H1 (cell line): ENCODE measurements around the gene TJP3. TPM values are rescaled to one million over a fixed set of nuclear protein-coding genes. Genes with fewer than 3 reads are reported as not detected.

Source experiments
- CTCF ChIA-PET: fragments of 300-600 bp; sonication (Branson Sonifier 250); formaldehyde crosslinking; loops from one replicate; lab custom pipeline; 2021; ENCODE audit not compliant: partially characterized antibody; lab: Charles Lee
- POLR2A ChIA-PET: fragments of 300-600 bp; sonication (Branson Sonifier 250); formaldehyde crosslinking; loops from one replicate; lab custom pipeline; 2021; ENCODE audit warnings: inconsistent platforms; ENCODE audit not compliant: partially characterized antibody; lab: Charles Lee
- DNase-seq, 2 experiments: peaks; one replicate each; pipeline versions ENCODE4 v3.0.0 to v3.0.0-alpha.2; 2010 to 2022; ENCODE audit warnings: low spot score in 2 of 2, low read depth in 1 of 2, mixed read lengths in 1 of 2
- FAIRE-seq: peaks from 2 replicates; lab custom pipeline; 2011; peaks lifted over from hg19 to GRCh38; lab: Jason Lieb, UNC
- H2AFZ ChIP-seq: 2 replicates; pipeline ENCODE4 v1.8.1; 2012; ENCODE audit warnings: low read length, inconsistent platforms
- H2AK5ac ChIP-seq: 2 replicates; pipeline ENCODE4 v1.6.1; 2013; ENCODE audit warnings: low read depth, low read length
- H2BK120ac ChIP-seq: replicated peaks from 2 replicates; pipeline ENCODE3; 2013; ENCODE audit warnings: low read depth, low read length, inconsistent platforms
- H2BK12ac ChIP-seq: 2 replicates; pipeline ENCODE4 v1.6.1; 2013; ENCODE audit warnings: low read depth, low read length
- H2BK15ac ChIP-seq: 2 replicates; pipeline ENCODE4 v1.6.1; 2013; ENCODE audit warnings: low read length
- H2BK20ac ChIP-seq: 2 replicates; pipeline ENCODE4 v1.6.1; 2013; ENCODE audit warnings: low read length
- H2BK5ac ChIP-seq: 2 replicates; pipeline ENCODE4 v1.6.1; 2013; ENCODE audit warnings: low read depth, low read length
- H3K14ac ChIP-seq: 2 replicates; pipeline ENCODE4 v1.6.1; 2013; ENCODE audit warnings: inconsistent platforms; ENCODE audit not compliant: insufficient read length
- H3K18ac ChIP-seq: 2 replicates; pipeline ENCODE4 v1.6.1; 2013; ENCODE audit warnings: low read length; ENCODE audit errors: extremely low read depth
- H3K23ac ChIP-seq: 2 replicates; pipeline ENCODE4 v1.6.1; 2013; ENCODE audit warnings: inconsistent platforms; ENCODE audit not compliant: insufficient read length
- H3K23me2 ChIP-seq: 2 replicates; pipeline ENCODE4 v1.6.1; 2013; ENCODE audit warnings: low read depth, low read length
- H3K27ac ChIP-seq: 2 replicates; pipeline ENCODE4 v1.6.1; 2011; ENCODE audit warnings: low read depth, low read length, inconsistent platforms
- H3K27me3 ChIP-seq, 4 experiments: replicated peaks in 1 of 4; 1 replicate in 1 of 4; 2 replicates in 3 of 4; pipeline versions ENCODE4 v1.6.1 to v1.8.1; 2011 to 2013; ENCODE audit warnings: low read length in 3 of 4, mild to moderate bottlenecking in 3 of 4, inconsistent platforms in 2 of 4, mixed read lengths in 2 of 4, moderate library complexity in 1 of 4; ENCODE audit not compliant: control insufficient read depth in 3 of 4, insufficient read depth in 3 of 4; ENCODE audit errors: extremely low read depth in 1 of 4
- H3K36me3 ChIP-seq, 4 experiments: 2 replicates each; pipeline versions ENCODE4 v1.6.1 to v1.8.1; 2011 to 2013; ENCODE audit warnings: mild to moderate bottlenecking in 4 of 4, low read length in 3 of 4, moderate library complexity in 2 of 4, control low read depth in 1 of 4, inconsistent platforms in 1 of 4; ENCODE audit not compliant: insufficient read depth in 4 of 4, control insufficient read depth in 2 of 4
- H3K4ac ChIP-seq: replicated peaks from 2 replicates; pipeline ENCODE3; 2013; ENCODE audit warnings: low read length, low read depth, mixed read lengths, inconsistent platforms; ENCODE audit not compliant: insufficient read length
- H3K4me1 ChIP-seq, 4 experiments: replicated peaks in 1 of 4; 1 replicate in 1 of 4; 2 replicates in 3 of 4; pipeline versions ENCODE4 v1.6.1 to v1.8.1; 2011 to 2013; ENCODE audit warnings: low read length in 3 of 4, inconsistent platforms in 2 of 4, mixed read lengths in 1 of 4; ENCODE audit not compliant: insufficient read depth in 4 of 4, control insufficient read depth in 3 of 4
- H3K4me2 ChIP-seq, 2 experiments: 2 replicates each; pipeline versions ENCODE4 v1.6.1 to v1.8.1; 2011 to 2013; ENCODE audit warnings: low read depth in 2 of 2, low read length in 2 of 2, control low read depth in 1 of 2, inconsistent platforms in 1 of 2, mild to moderate bottlenecking in 1 of 2; ENCODE audit not compliant: insufficient read depth in 1 of 2
- H3K4me3 ChIP-seq, 4 experiments: fragments of 200-600, 300-600 bp in 1 of 4; sonication (generic), shearing (Covaris generic), sonication (Bioruptor Twin) in 1 of 4; 2 replicates each; pipeline versions ENCODE4 v1.5.1 to v1.8.1; 2011 to 2016; ENCODE audit warnings: low read length in 4 of 4, low read depth in 3 of 4, control low read depth in 2 of 4, inconsistent platforms in 2 of 4, mild to moderate bottlenecking in 2 of 4, mixed read lengths in 1 of 4, moderate library complexity in 1 of 4; ENCODE audit not compliant: insufficient read depth in 2 of 4; ENCODE audit errors: extremely low read depth in 1 of 4
- H3K56ac ChIP-seq: replicated peaks from 2 replicates; pipeline ENCODE3; 2013; ENCODE audit warnings: low read depth, mild to moderate bottlenecking, mixed read lengths, low read length, inconsistent platforms; ENCODE audit not compliant: insufficient read length
- H3K79me1 ChIP-seq: 2 replicates; pipeline ENCODE4 v1.6.1; 2013; ENCODE audit warnings: low read depth, low read length, control low read depth
- H3K79me2 ChIP-seq, 2 experiments: 2 replicates each; pipeline versions ENCODE4 v1.6.1 to v1.8.1; 2012 to 2013; ENCODE audit warnings: low read length in 2 of 2, mild to moderate bottlenecking in 2 of 2, inconsistent platforms in 1 of 2; ENCODE audit not compliant: insufficient read depth in 2 of 2, control insufficient read depth in 1 of 2
- H3K9ac ChIP-seq, 4 experiments: replicated peaks in 1 of 4; 1 replicate in 1 of 4; 2 replicates in 3 of 4; pipeline versions ENCODE4 v1.6.1 to v1.8.1; 2011 to 2013; ENCODE audit warnings: low read depth in 3 of 4, low read length in 3 of 4, control low read depth in 2 of 4, mild to moderate bottlenecking in 2 of 4, moderate library complexity in 2 of 4, inconsistent platforms in 1 of 4; ENCODE audit errors: extremely low read depth in 1 of 4
- H3K9me3 ChIP-seq, 2 experiments: 2 replicates each; pipeline versions ENCODE4 v1.6.1 to v1.8.1; 2012 to 2013; ENCODE audit warnings: mild to moderate bottlenecking in 2 of 2, moderate library complexity in 2 of 2, control low read depth in 1 of 2, inconsistent platforms in 1 of 2, low read depth in 1 of 2, low read length in 1 of 2, mixed read lengths in 1 of 2; ENCODE audit not compliant: insufficient read depth in 2 of 2
- H4K20me1 ChIP-seq, 2 experiments: replicated peaks in 1 of 2; 2 replicates each; pipeline versions ENCODE3 to v1.8.1; 2011 to 2013; ENCODE audit warnings: inconsistent platforms in 2 of 2, low read length in 2 of 2, mild to moderate bottlenecking in 1 of 2; ENCODE audit not compliant: insufficient read depth in 2 of 2, control insufficient read depth in 1 of 2
- H4K5ac ChIP-seq: 2 replicates; pipeline ENCODE4 v1.6.1; 2013; ENCODE audit warnings: low read length, low read depth, mixed read lengths, inconsistent platforms; ENCODE audit not compliant: insufficient read length
- H4K8ac ChIP-seq: 2 replicates; pipeline ENCODE4 v1.8.0; 2013; ENCODE audit warnings: mild to moderate bottlenecking, moderate library complexity, low read length, inconsistent platforms; ENCODE audit not compliant: insufficient read depth; ENCODE audit errors: extremely low read depth
- H4K91ac ChIP-seq: replicated peaks from 2 replicates; pipeline ENCODE3; 2013; ENCODE audit warnings: low read length, mixed read lengths, inconsistent platforms; ENCODE audit not compliant: insufficient read length
- BACH1 ChIP-seq: IDR thresholded peaks from 2 replicates; pipeline ENCODE4 v1.6.1; 2012; ENCODE audit warnings: low read length, improper control_type of control experiment
- GABPA ChIP-seq: IDR thresholded peaks from 2 replicates; pipeline ENCODE4 v1.6.1; 2011; ENCODE audit warnings: mild to moderate bottlenecking, low read length, moderate library complexity, borderline replicate concordance; ENCODE audit not compliant: insufficient read depth
- KDM1A ChIP-seq: fragments of 200-600, 300-600 bp; sonication (generic); IDR thresholded peaks from 2 replicates; pipeline ENCODE4 v1.7.1; 2016; ENCODE audit warnings: mild to moderate bottlenecking, low read length, borderline replicate concordance
- SAP30 ChIP-seq: fragments of 300-600 bp; sonication (generic); IDR thresholded peaks from 2 replicates; pipeline ENCODE4 v1.7.1; 2012; ENCODE audit warnings: low read length, moderate library complexity, mild to moderate bottlenecking, inconsistent platforms; ENCODE audit not compliant: insufficient read depth, insufficient replicate concordance
- SIX5 ChIP-seq: IDR thresholded peaks from 2 replicates; pipeline ENCODE4 v1.6.1; 2011; ENCODE audit warnings: mild to moderate bottlenecking, low read depth, low read length
- SP2 ChIP-seq: IDR thresholded peaks from 2 replicates; pipeline ENCODE4 v1.6.1; 2012; ENCODE audit warnings: mild to moderate bottlenecking, low read length, inconsistent platforms
- WGBS, 2 experiments: shearing (Covaris generic) in 1 of 2; methylation state at CpG; one replicate each; pipeline versions ENCODE4 v1.1.6 to v1.1.7; 2013 to 2015; ENCODE audit warnings: low lambda C conversion rate in 2 of 2, mixed read lengths in 2 of 2, inconsistent platforms in 1 of 2, low coverage in 1 of 2, missing lambda C conversion rate in 1 of 2; ENCODE audit not compliant: insufficient replicate concordance in 2 of 2, insufficient coverage in 1 of 2, insufficient read length in 1 of 2; ENCODE audit errors: extremely low coverage in 1 of 2, missing lambda C conversion rate in 1 of 2; 5-methylcytosine and 5-hydroxymethylcytosine counted together
- polyA plus RNA-seq, 7 experiments: library from polyadenylated mRNA; depleted of rRNA in 3 of 7; stranded (reverse) in 5 of 7; unstranded in 2 of 7; fragments of >200 nt in 5 of 7; fragments of 200-250 nt in 2 of 7; gene quantifications; 1 replicate in 5 of 7; 2 replicates in 1 of 7; 4 replicates in 1 of 7; pipeline versions ENCODE4 v1.2.1 to v1.2.3, GENCODE V29; 2011 to 2013; ENCODE audit warnings: missing spikeins in 2 of 7, mixed read lengths in 2 of 7
- total RNA-seq: library from RNA; stranded (reverse); fragmentation: NEBNext Ultra II Directional; extraction: Animal tissue kit (Norgen Biotek cat#: 25700); gene quantifications from 2 replicates; pipeline ENCODE4 v1.2.1, GENCODE V29; 2021

Gene TJP3
- total and polyA plus RNA-seq, 2 of the 8 experiments (the other 6 are each of a cell fraction or from before 2014, with no cell fraction given), result 17.1 to 26.1 TPM

DNA sequence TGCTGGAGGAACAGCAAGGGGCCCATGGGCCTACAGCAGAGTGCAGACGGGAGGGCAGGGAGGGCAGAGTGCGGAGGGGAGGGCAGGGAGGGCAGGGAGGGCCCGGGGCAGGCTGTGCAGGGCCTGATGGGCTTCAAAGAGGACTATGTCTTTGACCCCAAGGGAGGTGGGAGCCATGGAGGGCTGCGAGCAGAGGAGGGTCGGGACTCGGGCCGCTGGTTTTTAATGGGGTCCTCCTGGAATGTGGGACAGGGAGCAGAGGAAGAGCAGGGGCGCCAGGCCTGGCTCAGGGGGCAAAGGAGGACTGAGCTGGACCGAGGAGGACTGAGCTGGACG lies 11.6 kb upstream of the TJP3 start:
- Histone ChIP-seq H3K14ac (no peak overlapping the region), H2BK120ac (no peak overlapping the region), H3K79me2 (peaks cover 0 to 49% of the 10 kb centered on the region in 2 experiments; a peak in 3 of 4 replicates), H3K56ac (no peak overlapping the region)
- TF ChIP-seq SP2 (no peak), SIX5 (no peak), SAP30 (no peak), BACH1 (no peak), KDM1A (no peak), GABPA (no peak)
- TF ChIP-seq, all 59 proteins: peak for 0
- Histone ChIP-seq H3K4me1 (peaks cover 0 to 8% (median 2%) of the 10 kb centered on the region in 4 experiments; a peak in 3 of 7 replicates), H4K5ac (no peak overlapping the region), H3K27me3 (no peaks in the 10 kb centered on the region; a peak in 2 of 7 replicates), H4K20me1 (peaks cover 10 to 42% of the 10 kb centered on the region in 2 experiments), H3K79me1 (peaks cover 28% of the 10 kb centered on the region), H3K18ac (no peak overlapping the region), H3K4me3 (no peak overlapping the region), H3K9ac (no peak overlapping the region), H3K23ac (no peak overlapping the region), H3K4ac (no peak overlapping the region), H3K9me3 (no peaks in the 10 kb centered on the region; a peak in 1 of 4 replicates), H2BK20ac (no peak overlapping the region), H3K23me2 (peaks cover 3% of the 10 kb centered on the region; the same call in 1 of the 2 replicates), H3K27ac (no peak overlapping the region; the same call in 1 of the 2 replicates), H4K91ac (no peak overlapping the region), H4K8ac (no peak overlapping the region), H2BK15ac (no peak overlapping the region), H2BK5ac (no peak overlapping the region), H3K4me2 (no peak overlapping the region), H2AK5ac (no peak overlapping the region), H2BK12ac (no peak overlapping the region), H2AFZ (no peak overlapping the region), H3K36me3 (no peaks in the 10 kb centered on the region)
- ChIA-PET POLR2A (interaction anchor here (0.8 to 2.3 kb wide), 4 partner anchors 9 to 202 kb away, joined by 3 to 10 read pairs (median 8); no protein-coding TSS in a partner anchor), CTCF (interaction anchor here (1.0 to 8.8 kb wide), 8 partner anchors 10 to 291 kb away, joined by 3 to 85 read pairs (median 6); partner anchors contain the start of gene TJP3)
- WGBS, 2 experiments, result 92% methylated on average over 6 of the region's 10 CpGs; no CpG with 5 or more reads in 1 of the 2 experiments
- DNase-seq (no peak), FAIRE-seq (no peak)
